HepG2 (cell line): ENCODE results near the gene MAGI1. TPM values are rescaled to one million over a fixed set of nuclear protein-coding genes. Genes with fewer than 3 reads are reported as not detected.

ENCODE experiments used
- ATAC-seq: fragments of 200-7000 bp; cut with Tn5 transposase; 3 replicates; pipeline ENCODE4 v1.9.1; 2020; ENCODE audit warnings: mild to moderate bottlenecking, moderate library complexity
- BruUV-seq: library from RNA; stranded (reverse); fragments of 400-500 nt; replicated peaks from 2 replicates; lab custom pipeline; 2021; lab: Mats Ljungman, UMichigan
- CTCF ChIA-PET: fragments of 300-600 bp; formaldehyde crosslinking; extraction: SDS; loops from one replicate; lab custom pipeline; 2021; ENCODE audit warnings: low total read pairs, inconsistent platforms, low intra/inter-chr PET ratio; lab: Yijun Ruan, JAX
- POLR2A ChIA-PET: fragments of 350-600 bp; sonication (Branson Sonifier 250); formaldehyde crosslinking; loops from one replicate; lab custom pipeline; 2020; ENCODE audit warnings: antibody characterized with exemption, inconsistent platforms; lab: Yijun Ruan, JAX
- DNase-seq: peaks from one replicate; pipeline ENCODE4 v3.0.0-alpha.2; 2015; ENCODE audit warnings: low spot score
- FAIRE-seq: peaks from 3 replicates; lab custom pipeline; 2011; peaks lifted over from hg19 to GRCh38; lab: Jason Lieb, UNC
- H2AFZ ChIP-seq: one replicate; pipeline ENCODE4 v1.6.1; 2011; ENCODE audit warnings: low read length, inconsistent platforms
- H3K27ac ChIP-seq: fragments of 300-600 bp; 3 replicates; pipeline ENCODE4 v1.8.0; 2011; ENCODE audit warnings: mixed run types, mild to moderate bottlenecking, mixed read lengths, low read length, inconsistent platforms; ENCODE audit not compliant: insufficient read depth; ENCODE audit errors: extremely low read length
- H3K27me3 ChIP-seq, 2 experiments: fragments of 200-600 bp in 1 of 2; 2 replicates in 1 of 2; 3 replicates in 1 of 2; pipeline versions ENCODE4 v1.6.0 to v1.8.0; 2011; ENCODE audit warnings: low read length in 2 of 2, mild to moderate bottlenecking in 2 of 2, moderate library complexity in 2 of 2, inconsistent platforms in 1 of 2; ENCODE audit not compliant: insufficient read depth in 2 of 2, control insufficient read depth in 1 of 2
- H3K36me3 ChIP-seq, 2 experiments: fragments of 200-600 bp in 1 of 2; replicated peaks in 1 of 2; 2 replicates in 1 of 2; 3 replicates in 1 of 2; pipeline versions ENCODE4 v1.5.1 to v1.8.0; 2011; ENCODE audit warnings: low read length in 2 of 2, inconsistent platforms in 1 of 2; ENCODE audit not compliant: insufficient read depth in 2 of 2, control insufficient read depth in 1 of 2
- H3K4me1 ChIP-seq: 2 replicates; pipeline ENCODE4 v1.5.1; 2012; ENCODE audit warnings: low read length, inconsistent platforms; ENCODE audit not compliant: insufficient read depth
- H3K4me2 ChIP-seq: 2 replicates; pipeline ENCODE4 v1.6.0; 2011; ENCODE audit warnings: low read depth, low read length, inconsistent platforms
- H3K4me3 ChIP-seq, 3 experiments: fragments of 200-600 bp in 1 of 3; sonication (generic), shearing (Covaris generic) in 1 of 3; replicated peaks in 1 of 3; 2 replicates each; pipeline ENCODE4 v1.5.1; 2011 to 2016; ENCODE audit warnings: low read length in 3 of 3, inconsistent platforms in 2 of 3, low read depth in 2 of 3, mild to moderate bottlenecking in 2 of 3, control low read depth in 1 of 3, mixed read lengths in 1 of 3; ENCODE audit not compliant: insufficient read depth in 1 of 3
- H3K79me2 ChIP-seq: one replicate; pipeline ENCODE4 v1.6.1; 2011; ENCODE audit warnings: low read length, inconsistent platforms; ENCODE audit not compliant: insufficient read depth
- H3K9ac ChIP-seq: 2 replicates; pipeline ENCODE4 v1.6.0; 2011; ENCODE audit warnings: mild to moderate bottlenecking, low read depth, low read length, inconsistent platforms; ENCODE audit not compliant: insufficient read depth
- H3K9me3 ChIP-seq: 2 replicates; pipeline ENCODE4 v1.5.1; 2012; ENCODE audit warnings: mild to moderate bottlenecking, low read length
- H4K20me1 ChIP-seq: 2 replicates; pipeline ENCODE4 v1.6.0; 2011; ENCODE audit warnings: inconsistent platforms, mild to moderate bottlenecking, low read length, moderate library complexity; ENCODE audit not compliant: insufficient read depth
- ARID2 ChIP-seq: sonication (generic); formaldehyde crosslinking; IDR thresholded peaks from 2 replicates; pipeline ENCODE4 v1.8.1; 2022; ENCODE audit warnings: mild to moderate bottlenecking, missing genetic modification reagents, borderline replicate concordance
- DNMT1 ChIP-seq: sonication (generic); formaldehyde crosslinking; IDR thresholded peaks from 2 replicates; pipeline ENCODE4 v1.5.1; 2020; ENCODE audit warnings: mild to moderate bottlenecking, missing genetic modification reagents
- FIP1L1 ChIP-seq: fragments of 200-400 bp; formaldehyde crosslinking; IDR thresholded peaks from 2 replicates; pipeline ENCODE4 v1.6.1; 2018; ENCODE audit warnings: low read depth, mild to moderate bottlenecking, low read length, moderate library complexity, borderline replicate concordance; ENCODE audit not compliant: insufficient read depth
- GMEB2 ChIP-seq: IDR thresholded peaks from 2 replicates; pipeline ENCODE4 v1.6.1; 2016; ENCODE audit warnings: missing biosample characterization, missing genetic modification reagents, low read depth
- KDM5B ChIP-seq: sonication (generic); formaldehyde crosslinking; IDR thresholded peaks from 2 replicates; pipeline ENCODE4 v1.4.0; 2020; ENCODE audit warnings: missing genetic modification reagents, mild to moderate bottlenecking, borderline replicate concordance
- KLF16 ChIP-seq, 2 experiments: sonication (generic) in 1 of 2; formaldehyde crosslinking in 1 of 2; IDR thresholded peaks; 2 replicates each; pipeline versions ENCODE4 v1.6.1 to v1.8.0; 2016 to 2023; ENCODE audit warnings: missing genetic modification reagents in 2 of 2, missing compliant biosample characterization in 1 of 2
- PHF8 ChIP-seq: sonication (generic); formaldehyde crosslinking; IDR thresholded peaks from 2 replicates; pipeline ENCODE4 v1.5.0; 2020; ENCODE audit warnings: missing genetic modification reagents
- SAP130 ChIP-seq: IDR thresholded peaks from 2 replicates; pipeline ENCODE4 v1.6.1; 2016; ENCODE audit warnings: low read depth
- TERF1 ChIP-seq: sonication (generic); formaldehyde crosslinking; IDR thresholded peaks from 2 replicates; pipeline ENCODE4 v1.8.0; 2022; ENCODE audit warnings: mild to moderate bottlenecking, missing genetic modification reagents, moderate library complexity
- ZBTB37 ChIP-seq: sonication (generic); formaldehyde crosslinking; IDR thresholded peaks from 2 replicates; pipeline ENCODE4 v1.4.0; 2020; ENCODE audit warnings: mild to moderate bottlenecking, missing genetic modification reagents
- ZNF274 ChIP-seq: sonication (generic); formaldehyde crosslinking; IDR thresholded peaks from 2 replicates; pipeline ENCODE4 v1.5.1; 2020; ENCODE audit warnings: mild to moderate bottlenecking, missing genetic modification reagents
- ZNF616 ChIP-seq: sonication (generic); formaldehyde crosslinking; IDR thresholded peaks from 2 replicates; pipeline ENCODE4 v1.5.0; 2020; ENCODE audit warnings: low read depth, mild to moderate bottlenecking, missing genetic modification reagents
- ZNF619 ChIP-seq: sonication (generic); formaldehyde crosslinking; IDR thresholded peaks from 2 replicates; pipeline ENCODE4 v1.4.0; 2020; ENCODE audit warnings: mild to moderate bottlenecking, missing genetic modification reagents
- ZNF687 ChIP-seq: sonication (generic); formaldehyde crosslinking; IDR thresholded peaks from 2 replicates; pipeline ENCODE4 v1.5.1; 2020; ENCODE audit warnings: mild to moderate bottlenecking, missing genetic modification reagents, moderate library complexity
- WGBS: methylation state at CpG from one replicate; pipeline ENCODE4 v1.1.6; 2017; ENCODE audit warnings: low lambda C conversion rate; 5-methylcytosine and 5-hydroxymethylcytosine counted together
- in situ Hi-C: cut with HindIII; loops from 2 replicates; pipeline ENCODE4 v1.10.0; 2017; ENCODE audit warnings: low pct_unique_long_range_greater_than_20kb; ENCODE audit not compliant: extremely low pct_ligation_motif_present
- intact Hi-C: fragments of 100-400 bp; cut with micrococcal nuclease; formaldehyde crosslinking; loops from one replicate; pipeline ENCODE4 v1.10.0; 2022; ENCODE audit not compliant: unreplicated experiment
- polyA plus RNA-seq, 8 experiments: library from polyadenylated mRNA; depleted of rRNA in 3 of 8; stranded (reverse) in 7 of 8; unstranded in 1 of 8; fragments of >200 nt; fragmentation: Illumina TruSeq in 4 of 8; extraction: Trizol in 4 of 8; gene quantifications; 2 replicates each; pipeline versions ENCODE4 v1.2.1 to v1.2.3, GENCODE V29; 2011 to 2016; ENCODE audit warnings: low read depth in 4 of 8, missing spikeins in 1 of 8, mixed read lengths in 1 of 8; ENCODE audit not compliant: insufficient read depth in 1 of 8
- total RNA-seq, 5 experiments: library from RNA; depleted of rRNA; stranded (reverse); fragments of >200 nt; fragmentation: Illumina TruSeq; extraction: Trizol; gene quantifications; 2 replicates each; pipeline ENCODE4 v1.2.3, GENCODE V29; 2016; ENCODE audit warnings: low read depth in 1 of 5

MAGI1 gene
- total and polyA plus RNA-seq, 2 of the 13 experiments (the other 11 are each of a cell fraction or from before 2014, with no cell fraction given) = 22.2 to 26.0 TPM

- TF ChIP-seq ZNF616 (CRISPR knock-in tag) (no peak), ZNF687 (no peak), KDM5B (CRISPR knock-in tag) (no peak), KLF16 (CRISPR knock-in tag; IDR thresholded peaks at IDR 0.05) (no peak), ZNF619 (CRISPR knock-in tag) (no peak), ARID2 (CRISPR knock-in tag) (no peak), ZBTB37 (CRISPR knock-in tag) (no peak), GMEB2 (CRISPR knock-in tag) (no peak), ZNF274 (CRISPR knock-in tag) (no peak), FIP1L1 (no peak), PHF8 (CRISPR knock-in tag) (no peak), SAP130 (CRISPR knock-in tag) (no peak), DNMT1 (no peak), TERF1 (no peak)
- TF ChIP-seq, all 625 proteins: peak for 0
- Histone ChIP-seq H3K27me3 (no peaks in the 10 kb centered on the region), H3K9ac (no peak overlapping the region), H4K20me1 (peaks cover 9% of the 10 kb centered on the region), H3K4me2 (no peak overlapping the region), H3K36me3 (no peaks in the 10 kb centered on the region; a peak in 1 of 5 replicates), H3K9me3 (no peaks in the 10 kb centered on the region), H3K4me3 (no peak overlapping the region), H3K4me1 (peaks cover 7% of the 10 kb centered on the region; the same call in 1 of the 2 replicates), H3K27ac (no peak overlapping the region), H3K79me2 (peaks cover 2% of the 10 kb centered on the region), H2AFZ (no peak overlapping the region)
- intact Hi-C loops = no loop called here
- ChIA-PET CTCF (no interaction called here), POLR2A (no interaction called here)
- FAIRE-seq (no peak), DNase-seq (no peak), ATAC-seq (no peak)
- BruUV-seq = no TSS peak
- WGBS = 98% methylated on average over 6 of the region's 6 CpGs
- in situ Hi-C loops = no loop called here
Observed at GRCh38 chr3:65532749-65533148, 506.0 kb downstream of the MAGI1 start.
